Measurements from ENCODE around the gene UQCC5. TPM values are rescaled to one million over a fixed set of nuclear protein-coding genes. Genes with fewer than 3 reads are reported as not detected.

The UQCC5 gene
- total RNA-seq, 4 donors from 2014 or later, result 0.32 to 5.1 (median 1.9) TPM

DNA sequence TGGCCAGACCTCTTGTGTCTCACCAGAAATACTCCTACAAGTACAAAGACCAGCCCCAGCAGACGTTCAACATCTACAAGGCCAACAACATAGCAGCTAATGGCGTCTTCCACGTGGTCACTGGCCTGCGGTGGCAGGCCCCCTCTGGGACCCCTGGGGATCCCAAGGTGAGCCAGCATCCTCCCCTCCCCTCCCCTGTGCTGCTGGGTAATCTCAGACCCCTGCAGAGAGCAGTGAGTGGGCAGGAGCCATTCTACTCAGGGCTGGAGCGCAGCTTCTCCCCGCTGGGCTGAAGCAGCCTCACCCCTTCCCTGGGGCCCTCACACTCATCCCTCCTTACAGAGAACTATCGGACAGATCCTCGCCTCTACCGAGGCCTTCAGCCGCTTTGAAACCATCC, 31.4 kb upstream of the UQCC5 start:
- no peak for TF ChIP-seq POLR2A (IDR thresholded peaks at IDR 0.05)
- Histone ChIP-seq H3K9me3 (no peaks in the 10 kb centered on the region), H3K36me3 (no peaks in the 10 kb centered on the region), H3K4me1 (no peaks in the 10 kb centered on the region), H3K27ac (no peak overlapping the region), H3K4me3 (no peak overlapping the region), H3K27me3 (no peaks in the 10 kb centered on the region)
- intact Hi-C loops (cut with DNase I), result no loop called here
- 83 to 89% methylated on average over 3 to 4 of the region's 10 CpGs for WGBS, 2 donors
- DNase-seq, result no peak

DNA sequence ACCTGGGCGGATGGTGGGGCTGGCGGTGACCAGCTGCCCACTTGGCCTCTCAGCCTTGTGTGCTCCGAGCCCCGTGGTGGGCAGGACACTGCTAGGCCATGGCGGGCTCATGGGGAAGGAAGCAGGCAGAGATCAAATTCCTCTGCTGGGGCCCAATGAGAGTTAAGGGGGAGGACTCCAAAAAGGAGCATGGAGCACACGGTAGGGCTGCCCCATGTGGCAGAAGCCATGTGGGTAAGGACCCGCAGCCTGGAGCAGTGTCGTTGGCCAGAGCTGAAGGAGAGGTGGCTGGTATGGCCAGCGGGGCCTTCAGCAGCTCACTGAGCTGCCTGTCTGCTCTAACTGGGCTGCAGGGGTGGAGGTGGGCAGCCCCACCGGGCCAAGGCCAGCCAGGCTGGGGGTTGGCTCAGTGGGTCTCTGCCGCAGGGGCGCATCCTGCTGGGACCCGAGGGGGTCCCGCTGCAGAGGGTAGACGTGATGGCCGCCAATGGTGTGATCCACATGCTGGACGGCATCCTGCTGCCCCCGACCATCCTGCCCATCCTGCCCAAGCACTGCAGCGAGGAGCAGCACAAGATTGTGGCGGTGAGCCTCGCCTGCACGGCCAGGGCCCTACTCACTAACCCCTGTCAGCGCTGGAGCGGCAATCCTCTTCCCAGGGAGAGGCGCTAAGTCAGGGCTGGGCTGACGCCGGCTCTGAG, 30.0 kb upstream of the UQCC5 start:
- 76 to 79% methylated on average over 13 to 14 of the region's 27 CpGs for WGBS, 2 donors
- TF ChIP-seq CTCF (IDR thresholded peaks at IDR 0.05) (no peak), POLR2A (IDR thresholded peaks at IDR 0.05) (no peak)
- intact Hi-C loops (cut with DNase I), result no loop called here
- no peak for DNase-seq
- no peaks in the 10 kb centered on the region for H3K4me1 ChIP-seq
- H3K36me3 ChIP-seq, result no peaks in the 10 kb centered on the region
- H3K9me3 ChIP-seq, result no peaks in the 10 kb centered on the region
- H3K27me3 ChIP-seq, result no peaks in the 10 kb centered on the region
- H3K27ac ChIP-seq, result no peak overlapping the region
- H3K4me3 ChIP-seq, result no peak overlapping the region

GRCh38 chr3:52507359-52507758, 29.0 kb upstream of the UQCC5 start:
- TF ChIP-seq CTCF (IDR thresholded peaks at IDR 0.05), result no peak
- TF ChIP-seq POLR2A (IDR thresholded peaks at IDR 0.05), result no peak
- intact Hi-C loops (cut with DNase I), result no loop called here
- 45 to 59% methylated on average over 5 of the region's 5 CpGs for WGBS, 2 donors
- Histone ChIP-seq H3K27me3 (no peaks in the 10 kb centered on the region), H3K27ac (no peak overlapping the region), H3K36me3 (no peaks in the 10 kb centered on the region), H3K4me3 (no peak overlapping the region), H3K4me1 (no peaks in the 10 kb centered on the region), H3K9me3 (no peaks in the 10 kb centered on the region)
- no peak for DNase-seq

GRCh38 chr3:52509753-52510328, 26.6 kb upstream of the UQCC5 start:
- Histone ChIP-seq H3K27me3 (no peaks in the 10 kb centered on the region), H3K9me3 (no peaks in the 10 kb centered on the region), H3K4me3 (no peak overlapping the region), H3K4me1 (no peaks in the 10 kb centered on the region), H3K27ac (no peak overlapping the region), H3K36me3 (no peaks in the 10 kb centered on the region)
- no peak for TF ChIP-seq POLR2A (IDR thresholded peaks at IDR 0.05)
- TF ChIP-seq CTCF (IDR thresholded peaks at IDR 0.05), result no peak
- intact Hi-C loops (cut with DNase I), result no loop called here
- 34 to 69% methylated on average over 6 to 7 of the region's 12 CpGs for WGBS, 2 donors
- no peak for DNase-seq

DNA sequence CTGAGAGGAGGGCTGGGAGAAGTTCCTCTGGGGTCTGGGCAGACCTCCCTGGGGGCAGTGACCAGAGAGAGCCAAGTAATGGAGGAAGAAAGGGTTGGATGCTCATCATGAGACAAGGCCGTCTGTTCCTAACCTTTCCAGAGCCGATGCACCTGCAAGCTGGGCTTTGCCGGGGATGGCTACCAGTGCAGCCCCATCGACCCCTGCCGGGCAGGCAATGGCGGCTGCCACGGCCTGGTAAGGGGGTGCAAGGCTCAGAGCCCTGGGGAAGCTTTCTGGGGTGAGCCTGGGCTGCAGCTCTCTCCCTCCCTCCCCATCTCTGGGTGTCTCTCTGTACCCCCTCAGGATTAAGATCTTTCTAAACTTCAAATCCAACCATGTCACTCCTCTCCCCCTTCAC, 24.9 kb upstream of the UQCC5 start:
- intact Hi-C loops (cut with DNase I), result no loop called here
- Histone ChIP-seq H3K27me3 (no peaks in the 10 kb centered on the region), H3K4me1 (no peaks in the 10 kb centered on the region), H3K4me3 (no peak overlapping the region), H3K9me3 (no peaks in the 10 kb centered on the region), H3K27ac (no peak overlapping the region), H3K36me3 (no peaks in the 10 kb centered on the region)
- no peak for TF ChIP-seq POLR2A (IDR thresholded peaks at IDR 0.05)
- TF ChIP-seq CTCF (IDR thresholded peaks at IDR 0.05), result no peak
- no peak for DNase-seq
- WGBS, 2 donors, result 86% methylated on average over 5 of the region's 7 CpGs; no CpG with 5 or more reads in 1 of the 2 donors
